Mammary epithelial cell (primary cell): ENCODE results near the gene TIE1.

ENCODE experiments used
- CTCF ChIP-seq, 2 donors: IDR thresholded peaks in 1 of 2; conservative IDR thresholded peaks in 1 of 2; 2 replicates each; pipeline ENCODE4 v1.5.1; 2011 to 2012; ENCODE audit warnings: inconsistent platforms in 2 of 2, low read length in 2 of 2, mild to moderate bottlenecking in 2 of 2, control low read depth in 1 of 2, low read depth in 1 of 2; ENCODE audit not compliant: insufficient read depth in 1 of 2; ENCODE audit errors: extremely low read depth in 1 of 2
- EZH2 ChIP-seq: IDR thresholded peaks from 2 replicates; pipeline ENCODE4 v1.6.1; 2012; ENCODE audit warnings: low read length, inconsistent platforms, borderline replicate concordance

- TF ChIP-seq CTCF (conservative IDR thresholded peaks at IDR 0.05 in 1 of 2, IDR thresholded peaks at IDR 0.05 in 1 of 2; ENCODE audit: extremely low read depth in 1 of 2, insufficient read depth in 1 of 2, low read depth in 1 of 2, low read length in 2 of 2) (no peak), EZH2 (no peak)
Observed at GRCh38 chr1:43308635-43309404, 8.0 kb downstream of the TIE1 start.
